CD4-positive, alpha-beta memory T cell (primary cell): ENCODE measurements around the gene DYNAP. TPM values are rescaled to one million over a fixed set of nuclear protein-coding genes. Genes with fewer than 3 reads are reported as not detected.

Experiments
- CTCF ChIA-PET: fragments of 350-600 bp; sonication (Branson Sonifier 250); formaldehyde crosslinking; loops from one replicate; lab custom pipeline; 2021; ENCODE audit warnings: inconsistent platforms; ENCODE audit not compliant: partially characterized antibody; lab: Charles Lee
- POLR2A ChIA-PET: fragments of 350-600 bp; sonication (Branson Sonifier 250); formaldehyde crosslinking; loops from one replicate; lab custom pipeline; 2021; ENCODE audit not compliant: partially characterized antibody; lab: Charles Lee
- DNase-seq, 5 donors: peaks; one replicate each; pipeline versions ENCODE4 v3.0.0 to v3.0.0-alpha.2; 2020 to 2022; ENCODE audit warnings: mixed read lengths in 1 of 5
- H3K27ac ChIP-seq: one replicate; pipeline ENCODE4 v1.7.0; 2013; ENCODE audit warnings: low read depth, low read length
- H3K27me3 ChIP-seq: 2 replicates; pipeline ENCODE4 v1.7.0; 2013; ENCODE audit warnings: mild to moderate bottlenecking, low read length, moderate library complexity; ENCODE audit not compliant: insufficient read depth
- H3K36me3 ChIP-seq: 2 replicates; pipeline ENCODE4 v1.7.0; 2013; ENCODE audit warnings: mild to moderate bottlenecking, low read length, moderate library complexity; ENCODE audit not compliant: insufficient read depth
- H3K4me1 ChIP-seq: 2 replicates; pipeline ENCODE4 v1.7.0; 2013; ENCODE audit warnings: mild to moderate bottlenecking, low read length, moderate library complexity; ENCODE audit not compliant: insufficient read depth
- H3K4me3 ChIP-seq, 2 donors: one replicate each; pipeline ENCODE4 v1.7.0; 2013; ENCODE audit warnings: low read length in 2 of 2, mild to moderate bottlenecking in 1 of 2
- H3K9me3 ChIP-seq, 2 donors: one replicate each; pipeline ENCODE4 v1.7.0; 2013; ENCODE audit warnings: low read length in 2 of 2, control low read depth in 1 of 2; ENCODE audit not compliant: control insufficient read depth in 1 of 2
- H3K27ac Mint-ChIP-seq, 7 donors: one replicate each; pipeline ENCODE4 v1.8.0; 2020 to 2021; ENCODE audit warnings: mixed read lengths in 7 of 7, mild to moderate bottlenecking in 6 of 7, inconsistent platforms in 3 of 7, moderate library complexity in 3 of 7
- H3K27me3 Mint-ChIP-seq, 2 donors: one replicate each; pipeline ENCODE4 v1.8.0; 2020 to 2021; ENCODE audit warnings: mixed read lengths in 2 of 2
- H3K36me3 Mint-ChIP-seq, 2 donors: one replicate each; pipeline ENCODE4 v1.8.0; 2020 to 2021; ENCODE audit warnings: mixed read lengths in 2 of 2, inconsistent platforms in 1 of 2, mild to moderate bottlenecking in 1 of 2
- H3K4me1 Mint-ChIP-seq, 4 donors: one replicate each; pipeline ENCODE4 v1.8.0; 2020 to 2021; ENCODE audit warnings: mixed read lengths in 4 of 4, mild to moderate bottlenecking in 1 of 4
- H3K4me3 Mint-ChIP-seq, 8 donors: one replicate each; pipeline ENCODE4 v1.8.0; 2020 to 2021; ENCODE audit warnings: mixed read lengths in 8 of 8, mild to moderate bottlenecking in 7 of 8, moderate library complexity in 6 of 8, inconsistent platforms in 3 of 8
- H3K9me3 Mint-ChIP-seq, 8 donors: one replicate each; pipeline ENCODE4 v1.8.0; 2020 to 2021; ENCODE audit warnings: mixed read lengths in 8 of 8, mild to moderate bottlenecking in 5 of 8, inconsistent platforms in 3 of 8, moderate library complexity in 1 of 8
- intact Hi-C: fragments of 100-400 bp; cut with micrococcal nuclease; formaldehyde crosslinking; loops from one replicate; pipeline ENCODE4 v1.15.1; 2023
- polyA plus RNA-seq, 2 donors: library from polyadenylated mRNA; unstranded; fragments of 300-500 nt; fragmentation: Illumina TruSeq; gene quantifications; one replicate each; pipeline ENCODE4 v1.2.3, GENCODE V29; 2021
- total RNA-seq, 2 experiments: library from RNA; stranded (reverse); gene quantifications; one replicate each; pipeline ENCODE4 v1.2.3, GENCODE V29; 2021

DYNAP gene
- total and polyA plus RNA-seq, 4 experiments from 2014 or later, result not detected

DNA sequence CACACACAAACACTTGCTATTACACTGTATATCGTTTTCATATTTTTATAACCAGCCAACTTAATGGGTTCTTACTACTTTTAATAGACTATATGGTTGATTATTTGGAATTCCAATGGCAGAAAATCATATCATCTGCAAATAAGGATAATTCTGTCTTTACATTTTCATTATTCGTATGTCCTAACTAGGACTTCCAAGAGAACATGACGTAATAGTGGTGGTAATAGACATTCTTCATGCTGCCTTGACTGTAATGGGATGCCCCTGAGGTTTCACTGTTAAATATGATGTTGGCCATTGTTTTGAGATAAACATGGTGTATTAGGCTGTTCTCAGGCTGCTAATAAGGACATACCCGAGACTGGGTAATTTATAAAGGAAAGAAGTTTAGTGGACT is 45.2 kb downstream of the DYNAP start:
- peaks cover 6 to 7% of the 10 kb centered on the region in 2 donors for H3K27me3 Mint-ChIP-seq
- no peaks in the 10 kb centered on the region for H3K36me3 Mint-ChIP-seq
- no peak for DNase-seq
- POLR2A ChIA-PET, result no interaction called here
- H3K4me1 ChIP-seq, result no peaks in the 10 kb centered on the region
- no peak overlapping the region for H3K27ac ChIP-seq
- no peak overlapping the region for H3K27ac Mint-ChIP-seq
- H3K27me3 ChIP-seq, result no peaks in the 10 kb centered on the region
- H3K4me3 ChIP-seq, result no peak overlapping the region
- no peaks in the 10 kb centered on the region for H3K9me3 Mint-ChIP-seq
- no peaks in the 10 kb centered on the region for H3K9me3 ChIP-seq
- no peaks in the 10 kb centered on the region for H3K36me3 ChIP-seq
- intact Hi-C loops, result no loop called here
- no peak overlapping the region for H3K4me3 Mint-ChIP-seq
- CTCF ChIA-PET, result no interaction called here
- no peaks in the 10 kb centered on the region for H3K4me1 Mint-ChIP-seq

DNA sequence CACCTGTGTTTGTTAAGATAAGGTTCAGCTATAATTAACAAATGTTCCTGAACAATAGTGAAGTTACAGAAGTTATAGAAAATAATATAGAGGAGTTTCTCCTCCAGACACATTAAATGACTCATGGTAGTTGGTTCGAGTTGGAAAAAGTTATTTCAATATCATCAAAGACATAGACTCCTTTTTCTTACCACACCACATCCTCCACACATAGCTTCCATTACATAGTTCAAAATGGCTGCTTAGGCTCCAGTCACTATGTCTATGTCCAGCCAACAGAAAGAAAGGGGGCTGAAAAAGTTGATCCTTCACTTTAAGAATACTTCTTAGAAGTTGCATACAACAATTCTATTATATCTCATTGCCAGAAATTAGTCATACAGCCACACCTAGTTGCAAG is 50.7 kb downstream of the DYNAP start:
- POLR2A ChIA-PET, result no interaction called here
- no peak overlapping the region for H3K27ac ChIP-seq
- no peaks in the 10 kb centered on the region for H3K4me1 ChIP-seq
- Mint-ChIP-seq H3K4me1 (no peaks in the 10 kb centered on the region), H3K27ac (no peak overlapping the region), H3K36me3 (no peaks in the 10 kb centered on the region), H3K4me3 (no peak overlapping the region), H3K9me3 (no peaks in the 10 kb centered on the region), H3K27me3 (peaks cover 12% of the 10 kb centered on the region in 2 donors)
- H3K36me3 ChIP-seq, result no peaks in the 10 kb centered on the region
- H3K4me3 ChIP-seq, result no peak overlapping the region
- intact Hi-C loops, result no loop called here
- CTCF ChIA-PET, result no interaction called here
- no peaks in the 10 kb centered on the region for H3K9me3 ChIP-seq
- no peak for DNase-seq
- H3K27me3 ChIP-seq, result no peaks in the 10 kb centered on the region

DNA sequence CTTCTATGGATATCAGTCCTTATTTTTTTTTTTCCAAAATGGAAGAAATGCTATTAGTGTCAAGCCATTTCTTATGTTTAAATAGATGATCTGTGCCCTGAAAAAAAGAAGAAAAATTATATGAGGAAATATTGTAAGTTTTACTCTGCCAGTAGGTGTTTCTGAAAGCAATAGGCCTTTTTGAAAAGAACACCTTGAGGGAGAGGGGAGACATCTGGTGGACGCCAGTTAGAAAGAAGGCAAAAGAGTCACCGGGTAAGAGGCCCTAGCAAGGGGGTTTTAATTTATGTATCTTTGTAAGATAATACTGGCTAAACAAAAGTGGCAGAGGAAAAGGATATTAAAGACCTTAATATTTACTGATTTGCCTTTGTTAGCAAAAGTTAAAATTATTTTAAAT is 56.1 kb downstream of the DYNAP start:
- no peak overlapping the region for H3K4me3 ChIP-seq
- no peaks in the 10 kb centered on the region for H3K36me3 ChIP-seq
- H3K27me3 ChIP-seq, result no peaks in the 10 kb centered on the region
- H3K27ac ChIP-seq, result no peak overlapping the region
- intact Hi-C loops, result no loop called here
- H3K36me3 Mint-ChIP-seq, result no peaks in the 10 kb centered on the region
- no peaks in the 10 kb centered on the region for H3K9me3 ChIP-seq
- H3K4me3 Mint-ChIP-seq, result no peak overlapping the region
- no peaks in the 10 kb centered on the region for H3K9me3 Mint-ChIP-seq
- no peak for DNase-seq
- peaks cover 7 to 10% of the 10 kb centered on the region in 2 donors for H3K27me3 Mint-ChIP-seq
- H3K4me1 Mint-ChIP-seq, result no peaks in the 10 kb centered on the region
- no peaks in the 10 kb centered on the region for H3K4me1 ChIP-seq
- POLR2A ChIA-PET, result no interaction called here
- H3K27ac Mint-ChIP-seq, result no peak overlapping the region
- CTCF ChIA-PET, result no interaction called here

Other genes with a start within 250 kb of the DYNAP start
- not detected for gene STARD6, start 233.4 kb upstream of the DYNAP start, total RNA-seq
- gene STARD6, start 233.4 kb upstream of the DYNAP start, polyA plus RNA-seq, result under 1 TPM in 1 of 2 donors, not detected in 1; 0.46 TPM
- 1 to 10 TPM; 3.8 TPM for gene C18orf54, start 233.3 kb upstream of the DYNAP start, total RNA-seq
- 1 to 10 TPM in 1 of 2 donors, under 1 TPM in 1; 0.53 to 1.0 TPM for gene C18orf54, start 233.3 kb upstream of the DYNAP start, polyA plus RNA-seq
- 1 to 10 TPM; 2.2 to 3.1 TPM for gene RAB27B, start 237.2 kb downstream of the DYNAP start, total RNA-seq
- gene RAB27B, start 237.2 kb downstream of the DYNAP start, polyA plus RNA-seq, result 1 to 10 TPM; 1.0 to 1.1 TPM